GM12872 (cell line): ENCODE data around the gene ZSCAN32.

Experiments
- CTCF ChIP-seq: IDR thresholded peaks from 3 replicates; pipeline ENCODE4 v1.5.1; 2011; ENCODE audit warnings: low read depth, mild to moderate bottlenecking, low read length, moderate library complexity; ENCODE audit not compliant: insufficient read depth

ZSCAN32 gene

DNA sequence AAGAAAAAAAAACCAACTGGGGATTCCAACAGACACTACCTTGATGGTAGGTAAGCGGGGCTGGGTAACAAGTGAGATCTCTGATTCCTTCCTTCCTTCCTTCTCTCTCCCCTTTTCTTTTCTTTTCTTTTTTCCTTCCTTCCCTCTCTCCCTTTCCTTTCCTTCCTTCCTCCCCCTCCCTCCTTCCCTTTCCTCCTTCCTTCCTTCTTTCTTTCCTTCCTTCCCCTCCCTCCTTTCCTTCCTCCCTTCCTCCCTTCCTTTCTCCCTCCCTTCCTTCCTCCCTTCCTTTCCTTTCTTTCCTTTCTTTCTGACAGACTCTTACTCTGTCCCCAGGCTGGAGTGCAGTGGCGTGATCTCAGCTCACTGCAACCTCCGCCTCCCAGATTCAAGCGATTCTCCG, 25.1 kb downstream of the ZSCAN32 start:
- no peak for TF ChIP-seq CTCF

- no peak for TF ChIP-seq CTCF
Observed at GRCh38 chr16:3369073-3369472, 31.7 kb downstream of the ZSCAN32 start.

DNA sequence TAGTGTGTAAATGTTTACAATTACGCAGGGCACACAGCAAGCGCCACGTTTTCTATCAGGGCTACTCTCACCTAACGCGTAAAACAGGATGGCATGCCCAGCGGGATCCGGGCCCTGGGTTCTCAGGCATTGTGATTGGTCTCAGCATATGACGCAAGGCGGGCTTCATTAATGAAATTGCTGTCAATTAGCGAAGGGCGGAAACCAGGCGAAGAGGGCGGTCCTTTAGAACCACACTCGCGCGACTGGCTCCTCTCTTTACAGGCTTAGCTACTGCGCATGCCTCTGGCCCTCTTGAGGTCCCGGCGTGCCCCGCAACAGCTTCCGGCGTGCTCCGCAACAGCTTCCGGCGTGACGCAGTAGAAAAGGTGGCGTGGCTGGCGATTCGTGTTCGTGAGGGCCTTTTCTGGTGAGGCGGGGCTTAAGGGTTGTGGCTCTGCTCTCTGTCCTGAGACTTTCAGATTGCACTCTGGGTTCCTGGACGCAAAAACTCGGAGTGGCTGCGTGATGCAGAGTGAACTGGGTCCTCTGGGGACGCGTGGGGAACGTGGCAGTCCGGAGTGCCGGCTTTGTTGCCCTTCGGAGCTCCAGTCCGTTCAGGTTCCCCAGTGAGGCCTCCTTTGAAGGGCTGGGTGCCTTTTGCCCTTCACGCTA, 35.9 kb downstream of the ZSCAN32 start:
- TF ChIP-seq CTCF: no peak

- no peak for TF ChIP-seq CTCF
Observed at GRCh38 chr16:3363793-3364192, 37.0 kb downstream of the ZSCAN32 start.

DNA sequence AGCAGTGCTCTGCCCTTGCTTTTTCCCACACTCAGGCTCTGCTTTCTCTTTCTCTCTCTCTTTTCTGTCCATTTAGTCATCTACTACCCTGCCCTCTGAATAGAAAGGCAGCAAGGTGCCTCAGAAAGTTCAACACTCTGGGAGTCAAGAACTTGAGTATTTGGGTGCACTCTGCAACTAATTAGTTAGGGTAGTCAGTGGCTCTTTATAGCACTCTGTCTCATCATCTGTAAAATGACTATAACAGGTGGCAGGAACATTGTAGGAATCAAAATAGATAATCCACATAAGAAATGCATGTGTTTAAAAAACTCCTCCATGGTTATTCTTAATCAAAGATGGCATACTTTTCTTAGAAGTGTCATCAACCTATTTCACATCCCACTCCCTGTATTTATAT, 37.9 kb downstream of the ZSCAN32 start:
- TF ChIP-seq CTCF: no peak

GRCh38 chr16:3358871-3359270, 41.9 kb downstream of the ZSCAN32 start:
- TF ChIP-seq CTCF: no peak

DNA sequence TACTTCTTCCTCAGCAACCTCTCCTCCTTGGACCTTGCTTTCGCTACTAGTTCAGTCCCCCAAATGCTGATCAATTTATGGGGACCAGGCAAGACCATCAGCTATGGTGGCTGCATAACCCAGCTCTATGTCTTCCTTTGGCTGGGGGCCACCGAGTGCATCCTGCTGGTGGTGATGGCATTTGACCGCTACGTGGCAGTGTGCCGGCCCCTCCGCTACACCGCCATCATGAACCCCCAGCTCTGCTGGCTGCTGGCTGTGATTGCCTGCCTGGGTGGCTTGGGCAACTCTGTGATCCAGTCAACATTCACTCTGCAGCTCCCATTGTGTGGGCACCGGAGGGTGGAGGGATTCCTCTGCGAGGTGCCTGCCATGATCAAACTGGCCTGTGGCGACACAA, 44.7 kb downstream of the ZSCAN32 start:
- TF ChIP-seq CTCF: no peak
